ENCODE measurements around the gene BAZ2B. TPM values are rescaled to one million over a fixed set of nuclear protein-coding genes. Genes with fewer than 3 reads are reported as not detected.

BAZ2B gene
- total RNA-seq, 1 donor from 2014 or later, result 45.0 TPM

GRCh38 chr2:159650574-159650973 is 34.2 kb upstream of the BAZ2B start:
- H3K27me3 ChIP-seq (ENCODE audit: control insufficient read depth, insufficient read depth, low read length), result no peaks in the 10 kb centered on the region
- TF ChIP-seq CTCF (IDR thresholded peaks at IDR 0.05; ENCODE audit: insufficient read depth, low read length, poor library complexity, severe bottlenecking), result no peak
- no peak overlapping the region for H3K4me3 ChIP-seq (ENCODE audit: low read depth, low read length)
- no peaks in the 10 kb centered on the region for H3K36me3 ChIP-seq (ENCODE audit: control insufficient read depth, insufficient read depth, low read length)
- DNase-seq (ENCODE audit: low read depth), result no peak

- TF ChIP-seq CTCF (IDR thresholded peaks at IDR 0.05; ENCODE audit: insufficient read depth, low read length, poor library complexity, severe bottlenecking), result no peak
- DNase-seq (ENCODE audit: low read depth), result no peak
- Histone ChIP-seq H3K36me3 (ENCODE audit: control insufficient read depth, insufficient read depth, low read length) (no peaks in the 10 kb centered on the region), H3K4me3 (ENCODE audit: low read depth, low read length) (no peak overlapping the region), H3K27me3 (ENCODE audit: control insufficient read depth, insufficient read depth, low read length) (no peaks in the 10 kb centered on the region)
Observed at GRCh38 chr2:159648643-159649042, 32.3 kb upstream of the BAZ2B start.

DNA sequence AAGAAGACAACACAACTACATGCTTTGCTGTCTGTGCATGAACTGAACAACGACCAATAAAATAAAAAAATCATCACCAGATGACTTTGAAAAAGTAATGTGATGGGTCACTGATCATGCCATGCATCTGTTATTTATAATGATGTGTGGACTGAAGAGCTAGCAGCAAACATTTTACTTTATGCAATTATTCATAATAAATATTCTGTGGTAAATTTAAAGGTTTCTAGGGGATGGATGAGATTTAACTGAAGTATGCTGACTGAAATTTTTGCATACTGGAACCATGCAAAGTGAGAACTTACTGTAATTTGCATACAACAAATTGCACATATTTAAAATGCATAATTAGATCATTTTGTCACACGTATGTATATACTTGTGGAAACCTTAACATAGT is 31.3 kb upstream of the BAZ2B start:
- H3K36me3 ChIP-seq (ENCODE audit: control insufficient read depth, insufficient read depth, low read length), result no peaks in the 10 kb centered on the region
- H3K27me3 ChIP-seq (ENCODE audit: control insufficient read depth, insufficient read depth, low read length), result no peaks in the 10 kb centered on the region
- DNase-seq (ENCODE audit: low read depth), result no peak
- no peak for TF ChIP-seq CTCF (IDR thresholded peaks at IDR 0.05; ENCODE audit: insufficient read depth, low read length, poor library complexity, severe bottlenecking)
- H3K4me3 ChIP-seq (ENCODE audit: low read depth, low read length), result no peak overlapping the region

GRCh38 chr2:159640176-159640575 is 23.8 kb upstream of the BAZ2B start:
- Histone ChIP-seq H3K36me3 (ENCODE audit: control insufficient read depth, insufficient read depth, low read length) (no peaks in the 10 kb centered on the region), H3K27me3 (ENCODE audit: control insufficient read depth, insufficient read depth, low read length) (no peaks in the 10 kb centered on the region), H3K4me3 (ENCODE audit: low read depth, low read length) (no peak overlapping the region)
- no peak for TF ChIP-seq CTCF (IDR thresholded peaks at IDR 0.05; ENCODE audit: insufficient read depth, low read length, poor library complexity, severe bottlenecking)
- DNase-seq (ENCODE audit: low read depth), result no peak

- no peak for TF ChIP-seq CTCF (IDR thresholded peaks at IDR 0.05; ENCODE audit: insufficient read depth, low read length, poor library complexity, severe bottlenecking)
- DNase-seq (ENCODE audit: low read depth), result no peak
- no peaks in the 10 kb centered on the region for H3K27me3 ChIP-seq (ENCODE audit: control insufficient read depth, insufficient read depth, low read length)
- H3K36me3 ChIP-seq (ENCODE audit: control insufficient read depth, insufficient read depth, low read length), result no peaks in the 10 kb centered on the region
- no peak overlapping the region for H3K4me3 ChIP-seq (ENCODE audit: low read depth, low read length)
Observed at GRCh38 chr2:159639712-159640111, 23.4 kb upstream of the BAZ2B start.

DNA sequence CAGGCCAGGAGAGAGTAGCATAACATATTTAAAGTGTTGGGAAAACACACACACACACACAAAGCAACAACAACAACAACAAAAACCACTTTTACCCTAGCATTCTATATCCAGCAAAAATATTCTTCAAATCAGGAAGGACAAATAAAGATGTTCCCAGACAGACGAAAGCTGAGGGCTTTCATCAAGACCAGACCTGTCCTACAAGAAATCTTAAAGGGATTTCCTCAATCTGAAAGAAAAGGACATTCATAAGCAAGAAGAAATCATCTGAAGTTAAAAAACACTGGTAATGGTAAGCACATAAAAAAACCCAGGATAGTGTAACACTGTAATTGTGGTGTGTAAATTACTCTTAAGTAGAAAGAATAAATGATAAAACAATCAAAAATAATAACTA is 22.7 kb upstream of the BAZ2B start:
- H3K4me3 ChIP-seq (ENCODE audit: low read depth, low read length), result no peak overlapping the region
- no peaks in the 10 kb centered on the region for H3K27me3 ChIP-seq (ENCODE audit: control insufficient read depth, insufficient read depth, low read length)
- TF ChIP-seq CTCF (IDR thresholded peaks at IDR 0.05; ENCODE audit: insufficient read depth, low read length, poor library complexity, severe bottlenecking), result no peak
- no peaks in the 10 kb centered on the region for H3K36me3 ChIP-seq (ENCODE audit: control insufficient read depth, insufficient read depth, low read length)
- no peak for DNase-seq (ENCODE audit: low read depth)

All from kidney epithelial cell (primary cell).